CD8-positive, alpha-beta memory T cell (primary cell): Measurements from ENCODE around the gene ADCY5. TPM values are rescaled to one million over a fixed set of nuclear protein-coding genes. Genes with fewer than 3 reads are reported as not detected.

Source experiments
- CTCF ChIA-PET: fragments of 350-600 bp; sonication (Branson Sonifier 250); formaldehyde crosslinking; loops from one replicate; lab custom pipeline; 2021; ENCODE audit warnings: antibody characterized with exemption; lab: Charles Lee
- POLR2A ChIA-PET: fragments of 350-600 bp; sonication (Branson Sonifier 250); formaldehyde crosslinking; loops from one replicate; lab custom pipeline; 2021; ENCODE audit warnings: antibody characterized with exemption; lab: Charles Lee
- DNase-seq, 5 donors: peaks; one replicate each; pipeline versions ENCODE4 v3.0.0 to v3.0.0-alpha.2; 2020 to 2022; ENCODE audit warnings: mixed read lengths in 1 of 5
- H3K27ac ChIP-seq: one replicate; pipeline ENCODE4 v1.7.0; 2013; ENCODE audit warnings: low read depth, mild to moderate bottlenecking, low read length, moderate library complexity
- H3K27me3 ChIP-seq: 2 replicates; pipeline ENCODE4 v1.7.0; 2013; ENCODE audit warnings: low read length, mild to moderate bottlenecking; ENCODE audit not compliant: insufficient read depth, poor library complexity, severe bottlenecking
- H3K36me3 ChIP-seq: 2 replicates; pipeline ENCODE4 v1.7.0; 2013; ENCODE audit warnings: mild to moderate bottlenecking, low read length, moderate library complexity; ENCODE audit not compliant: insufficient read depth
- H3K4me1 ChIP-seq: 2 replicates; pipeline ENCODE4 v1.7.0; 2013; ENCODE audit warnings: mild to moderate bottlenecking, low read length, moderate library complexity; ENCODE audit not compliant: insufficient read depth
- H3K4me3 ChIP-seq: 2 replicates; pipeline ENCODE4 v1.7.0; 2013; ENCODE audit warnings: mild to moderate bottlenecking, low read length
- H3K9me3 ChIP-seq: 2 replicates; pipeline ENCODE4 v1.7.0; 2013; ENCODE audit warnings: mild to moderate bottlenecking, low read length
- H3K27ac Mint-ChIP-seq, 8 donors: one replicate each; pipeline ENCODE4 v1.8.0; 2020 to 2021; ENCODE audit warnings: mixed read lengths in 8 of 8, mild to moderate bottlenecking in 6 of 8, inconsistent platforms in 3 of 8, moderate library complexity in 3 of 8
- H3K27me3 Mint-ChIP-seq, 2 donors: one replicate each; pipeline ENCODE4 v1.8.0; 2020 to 2021; ENCODE audit warnings: mixed read lengths in 2 of 2, mild to moderate bottlenecking in 1 of 2, moderate library complexity in 1 of 2
- H3K36me3 Mint-ChIP-seq, 3 donors: one replicate each; pipeline ENCODE4 v1.8.0; 2020 to 2021; ENCODE audit warnings: mixed read lengths in 3 of 3, inconsistent platforms in 1 of 3, mild to moderate bottlenecking in 1 of 3
- H3K4me1 Mint-ChIP-seq, 3 donors: one replicate each; pipeline ENCODE4 v1.8.0; 2020 to 2021; ENCODE audit warnings: mixed read lengths in 3 of 3, inconsistent platforms in 1 of 3, mild to moderate bottlenecking in 1 of 3
- H3K4me3 Mint-ChIP-seq, 7 donors: one replicate each; pipeline ENCODE4 v1.8.0; 2020 to 2021; ENCODE audit warnings: mixed read lengths in 7 of 7, mild to moderate bottlenecking in 6 of 7, moderate library complexity in 4 of 7, inconsistent platforms in 2 of 7
- H3K9me3 Mint-ChIP-seq, 5 donors: one replicate each; pipeline ENCODE4 v1.8.0; 2020 to 2022; ENCODE audit warnings: mixed read lengths in 5 of 5, mild to moderate bottlenecking in 3 of 5, moderate library complexity in 2 of 5, inconsistent platforms in 1 of 5
- polyA plus RNA-seq: library from polyadenylated mRNA; unstranded; fragments of 300-500 nt; fragmentation: Illumina TruSeq; gene quantifications from one replicate; pipeline ENCODE4 v1.2.3, GENCODE V29; 2021
- total RNA-seq, 2 experiments: library from RNA; stranded (reverse); gene quantifications; one replicate each; pipeline ENCODE4 v1.2.3, GENCODE V29; 2021

ADCY5 gene
- total and polyA plus RNA-seq, 3 experiments from 2014 or later = 0.02 to 0.16 TPM; not detected in 1

- no peak overlapping the region for H3K27ac ChIP-seq
- POLR2A ChIA-PET = no interaction called here
- DNase-seq = no peak
- no peaks in the 10 kb centered on the region for H3K36me3 ChIP-seq
- no peaks in the 10 kb centered on the region for H3K36me3 Mint-ChIP-seq
- H3K9me3 Mint-ChIP-seq = no peaks in the 10 kb centered on the region
- H3K4me1 Mint-ChIP-seq = no peaks in the 10 kb centered on the region
- peaks cover 16 to 51% of the 10 kb centered on the region in 2 donors for H3K27me3 Mint-ChIP-seq
- H3K4me3 Mint-ChIP-seq = no peak overlapping the region
- H3K4me1 ChIP-seq = no peaks in the 10 kb centered on the region
- CTCF ChIA-PET = no interaction called here
- H3K27ac Mint-ChIP-seq = no peak overlapping the region
- no peak overlapping the region for H3K4me3 ChIP-seq
- H3K9me3 ChIP-seq = no peaks in the 10 kb centered on the region
- H3K27me3 ChIP-seq = no peaks in the 10 kb centered on the region
These were observed 59.3 kb downstream of the ADCY5 start for GRCh38 chr3:123389628-123389918.

GRCh38 chr3:123388811-123389627 is 59.9 kb downstream of the ADCY5 start:
- no peak overlapping the region for H3K4me3 ChIP-seq
- ChIA-PET CTCF (no interaction called here), POLR2A (no interaction called here)
- DNase-seq = no peak
- Mint-ChIP-seq H3K9me3 (no peaks in the 10 kb centered on the region), H3K4me3 (no peak overlapping the region), H3K36me3 (no peaks in the 10 kb centered on the region), H3K4me1 (no peaks in the 10 kb centered on the region), H3K27me3 (peaks cover 13 to 48% of the 10 kb centered on the region in 2 donors), H3K27ac (no peak overlapping the region)
- H3K9me3 ChIP-seq = no peaks in the 10 kb centered on the region
- no peaks in the 10 kb centered on the region for H3K4me1 ChIP-seq
- no peaks in the 10 kb centered on the region for H3K36me3 ChIP-seq
- no peaks in the 10 kb centered on the region for H3K27me3 ChIP-seq
- no peak overlapping the region for H3K27ac ChIP-seq

GRCh38 chr3:123388042-123388441 is 60.8 kb downstream of the ADCY5 start:
- H3K4me1 ChIP-seq = no peaks in the 10 kb centered on the region
- no peak overlapping the region for H3K4me3 Mint-ChIP-seq
- H3K4me3 ChIP-seq = no peak overlapping the region
- H3K36me3 Mint-ChIP-seq = no peaks in the 10 kb centered on the region
- no peaks in the 10 kb centered on the region for H3K36me3 ChIP-seq
- no peaks in the 10 kb centered on the region for H3K9me3 Mint-ChIP-seq
- H3K27me3 ChIP-seq = no peaks in the 10 kb centered on the region
- no peak overlapping the region for H3K27ac Mint-ChIP-seq
- no peaks in the 10 kb centered on the region for H3K4me1 Mint-ChIP-seq
- H3K27me3 Mint-ChIP-seq = peaks cover 13 to 47% of the 10 kb centered on the region in 2 donors
- no peak for DNase-seq
- ChIA-PET CTCF (no interaction called here), POLR2A (no interaction called here)
- H3K9me3 ChIP-seq = no peaks in the 10 kb centered on the region
- no peak overlapping the region for H3K27ac ChIP-seq

GRCh38 chr3:123387532-123387931 is 61.4 kb downstream of the ADCY5 start:
- H3K9me3 ChIP-seq = no peaks in the 10 kb centered on the region
- H3K4me3 ChIP-seq = no peak overlapping the region
- no peak overlapping the region for H3K27ac Mint-ChIP-seq
- H3K27ac ChIP-seq = no peak overlapping the region
- H3K9me3 Mint-ChIP-seq = no peaks in the 10 kb centered on the region
- no peak for DNase-seq
- H3K27me3 Mint-ChIP-seq = peaks cover 13 to 47% of the 10 kb centered on the region in 2 donors
- no peaks in the 10 kb centered on the region for H3K36me3 ChIP-seq
- ChIA-PET CTCF (no interaction called here), POLR2A (no interaction called here)
- H3K36me3 Mint-ChIP-seq = no peaks in the 10 kb centered on the region
- H3K4me1 ChIP-seq = no peaks in the 10 kb centered on the region
- no peaks in the 10 kb centered on the region for H3K27me3 ChIP-seq
- H3K4me1 Mint-ChIP-seq = no peaks in the 10 kb centered on the region
- no peak overlapping the region for H3K4me3 Mint-ChIP-seq

GRCh38 chr3:123386477-123387040 is 62.3 kb downstream of the ADCY5 start:
- Mint-ChIP-seq H3K4me3 (no peak overlapping the region), H3K36me3 (no peaks in the 10 kb centered on the region), H3K27me3 (peaks cover 13 to 43% of the 10 kb centered on the region in 2 donors), H3K27ac (peak overlapping the region in 1 of 8 donors; percentile 59), H3K9me3 (no peaks in the 10 kb centered on the region), H3K4me1 (no peaks in the 10 kb centered on the region)
- CTCF ChIA-PET = no interaction called here
- no peaks in the 10 kb centered on the region for H3K36me3 ChIP-seq
- no peak overlapping the region for H3K27ac ChIP-seq
- POLR2A ChIA-PET = no interaction called here
- H3K4me1 ChIP-seq = no peaks in the 10 kb centered on the region
- no peaks in the 10 kb centered on the region for H3K27me3 ChIP-seq
- DNase-seq = no peak
- no peaks in the 10 kb centered on the region for H3K9me3 ChIP-seq
- no peak overlapping the region for H3K4me3 ChIP-seq

GRCh38 chr3:123385981-123386380 is 62.9 kb downstream of the ADCY5 start:
- H3K27ac Mint-ChIP-seq = peak overlapping the region in 1 of 8 donors; percentile 59
- H3K27me3 Mint-ChIP-seq = peaks cover 13 to 43% of the 10 kb centered on the region in 2 donors
- no peaks in the 10 kb centered on the region for H3K4me1 Mint-ChIP-seq
- H3K9me3 ChIP-seq = no peaks in the 10 kb centered on the region
- no peaks in the 10 kb centered on the region for H3K36me3 ChIP-seq
- no peak for DNase-seq
- no peaks in the 10 kb centered on the region for H3K9me3 Mint-ChIP-seq
- H3K4me3 ChIP-seq = no peak overlapping the region
- no peaks in the 10 kb centered on the region for H3K27me3 ChIP-seq
- H3K36me3 Mint-ChIP-seq = no peaks in the 10 kb centered on the region
- H3K4me1 ChIP-seq = no peaks in the 10 kb centered on the region
- no peak overlapping the region for H3K27ac ChIP-seq
- ChIA-PET POLR2A (no interaction called here), CTCF (no interaction called here)
- no peak overlapping the region for H3K4me3 Mint-ChIP-seq

GRCh38 chr3:123385499-123385898 is 63.4 kb downstream of the ADCY5 start:
- Histone ChIP-seq H3K27ac (no peak overlapping the region), H3K4me1 (no peaks in the 10 kb centered on the region), H3K27me3 (no peaks in the 10 kb centered on the region), H3K9me3 (no peaks in the 10 kb centered on the region), H3K36me3 (no peaks in the 10 kb centered on the region), H3K4me3 (no peak overlapping the region)
- peaks cover 13 to 43% of the 10 kb centered on the region in 2 donors for H3K27me3 Mint-ChIP-seq
- no peak overlapping the region for H3K27ac Mint-ChIP-seq
- no peaks in the 10 kb centered on the region for H3K4me1 Mint-ChIP-seq
- H3K36me3 Mint-ChIP-seq = no peaks in the 10 kb centered on the region
- H3K4me3 Mint-ChIP-seq = no peak overlapping the region
- no peaks in the 10 kb centered on the region for H3K9me3 Mint-ChIP-seq
- POLR2A ChIA-PET = no interaction called here
- DNase-seq = no peak
- CTCF ChIA-PET = no interaction called here

GRCh38 chr3:123385001-123385401 is 63.9 kb downstream of the ADCY5 start:
- H3K36me3 ChIP-seq = no peaks in the 10 kb centered on the region
- Mint-ChIP-seq H3K4me3 (no peak overlapping the region), H3K27ac (no peak overlapping the region), H3K36me3 (no peaks in the 10 kb centered on the region), H3K9me3 (no peaks in the 10 kb centered on the region), H3K27me3 (peaks cover 13 to 43% of the 10 kb centered on the region in 2 donors), H3K4me1 (no peaks in the 10 kb centered on the region)
- POLR2A ChIA-PET = no interaction called here
- DNase-seq = no peak
- no peaks in the 10 kb centered on the region for H3K4me1 ChIP-seq
- no peaks in the 10 kb centered on the region for H3K9me3 ChIP-seq
- H3K4me3 ChIP-seq = no peak overlapping the region
- CTCF ChIA-PET = no interaction called here
- no peak overlapping the region for H3K27ac ChIP-seq
- H3K27me3 ChIP-seq = no peaks in the 10 kb centered on the region
